ENCODE results near the gene RSAD1. TPM values are rescaled to one million over a fixed set of nuclear protein-coding genes. Genes with fewer than 3 reads are reported as not detected.

RSAD1 gene
- total RNA-seq, 1 experiment from 2014 or later = 28.7 TPM

GRCh38 chr17:50520483-50520882 is 41.8 kb downstream of the RSAD1 start:
- Mint-ChIP-seq H3K4me1 (ENCODE audit: insufficient read depth, unreplicated experiment) (peaks cover 32% of the 10 kb centered on the region), H3K4me3 (ENCODE audit: unreplicated experiment) (no peak overlapping the region), H3K27me3 (ENCODE audit: insufficient read depth, unreplicated experiment) (no peaks in the 10 kb centered on the region), H3K9me3 (ENCODE audit: unreplicated experiment) (no peaks in the 10 kb centered on the region), H3K27ac (ENCODE audit: low read depth, unreplicated experiment) (no peak overlapping the region), H3K36me3 (ENCODE audit: insufficient read depth, unreplicated experiment) (no peaks in the 10 kb centered on the region)
- DNase-seq (ENCODE audit: unreplicated experiment) = no peak
- ChIA-PET POLR2A (interaction anchor here (1.0 to 3.8 kb wide), 3 partner anchors 10 to 33 kb away, joined by 4 to 24 read pairs (median 19); no protein-coding TSS in a partner anchor), CTCF (interaction anchor here (0.7 to 1.8 kb wide), 8 partner anchors 11 to 119 kb away, joined by 3 to 8 read pairs (median 4); no protein-coding TSS in a partner anchor)
- no peak for TF ChIP-seq CTCF (IDR thresholded peaks at IDR 0.05; ENCODE audit: unreplicated experiment)
- no TSS peak for BruUV-seq (replicated peaks)
- intact Hi-C loops (cut with micrococcal nuclease) = no loop called here

GRCh38 chr17:50521514-50521913 is 42.9 kb downstream of the RSAD1 start:
- Mint-ChIP-seq H3K4me3 (ENCODE audit: unreplicated experiment) (no peak overlapping the region), H3K36me3 (ENCODE audit: insufficient read depth, unreplicated experiment) (no peaks in the 10 kb centered on the region), H3K9me3 (ENCODE audit: unreplicated experiment) (no peaks in the 10 kb centered on the region), H3K27ac (ENCODE audit: low read depth, unreplicated experiment) (no peak overlapping the region), H3K4me1 (ENCODE audit: insufficient read depth, unreplicated experiment) (peaks cover 31% of the 10 kb centered on the region), H3K27me3 (ENCODE audit: insufficient read depth, unreplicated experiment) (no peaks in the 10 kb centered on the region)
- ChIA-PET CTCF (interaction anchor here (0.6 to 1.2 kb wide), 3 partner anchors 16 to 230 kb away, joined by 3 to 4 read pairs (median 3); no protein-coding TSS in a partner anchor), POLR2A (interaction anchor here (1.0 to 3.8 kb wide), 2 partner anchors 17 to 34 kb away, joined by 3 to 24 read pairs; no protein-coding TSS in a partner anchor)
- no peak for TF ChIP-seq CTCF (IDR thresholded peaks at IDR 0.05; ENCODE audit: unreplicated experiment)
- DNase-seq (ENCODE audit: unreplicated experiment) = no peak
- no TSS peak for BruUV-seq (replicated peaks)
- intact Hi-C loops (cut with micrococcal nuclease) = no loop called here

GRCh38 chr17:50522766-50523165 is 44.1 kb downstream of the RSAD1 start:
- Mint-ChIP-seq H3K4me3 (ENCODE audit: unreplicated experiment) (no peak overlapping the region), H3K36me3 (ENCODE audit: insufficient read depth, unreplicated experiment) (no peaks in the 10 kb centered on the region), H3K27ac (ENCODE audit: low read depth, unreplicated experiment) (no peak overlapping the region), H3K9me3 (ENCODE audit: unreplicated experiment) (no peaks in the 10 kb centered on the region), H3K4me1 (ENCODE audit: insufficient read depth, unreplicated experiment) (peaks cover 21% of the 10 kb centered on the region), H3K27me3 (ENCODE audit: insufficient read depth, unreplicated experiment) (no peaks in the 10 kb centered on the region)
- ChIA-PET POLR2A (interaction anchor here (1.2 to 2.9 kb wide), 5 partner anchors 9 to 36 kb away, joined by 3 to 10 read pairs (median 4); no protein-coding TSS in a partner anchor), CTCF (interaction anchor here (0.6 to 0.7 kb wide), 2 partner anchors 24 to 370 kb away, joined by 3 read pairs; partner anchors contain the start of gene SPATA20)
- no peak for TF ChIP-seq CTCF (IDR thresholded peaks at IDR 0.05; ENCODE audit: unreplicated experiment)
- no peak for DNase-seq (ENCODE audit: unreplicated experiment)
- BruUV-seq (replicated peaks) = no TSS peak
- intact Hi-C loops (cut with micrococcal nuclease) = no loop called here

- no peak overlapping the region for H3K4me3 Mint-ChIP-seq (ENCODE audit: unreplicated experiment)
- POLR2A ChIA-PET = interaction anchor here (0.5 to 2.9 kb wide), 7 partner anchors 8 to 138 kb away, joined by 3 to 10 read pairs (median 4); no protein-coding TSS in a partner anchor
- intact Hi-C loops (cut with micrococcal nuclease) = no loop called here
- H3K27ac Mint-ChIP-seq (ENCODE audit: low read depth, unreplicated experiment) = no peak overlapping the region
- no peaks in the 10 kb centered on the region for H3K36me3 Mint-ChIP-seq (ENCODE audit: insufficient read depth, unreplicated experiment)
- CTCF ChIA-PET = interaction anchor here (0.6 to 0.7 kb wide), 3 partner anchors 21 to 371 kb away, joined by 3 to 4 read pairs (median 3); partner anchors contain the start of gene SPATA20
- no peaks in the 10 kb centered on the region for H3K27me3 Mint-ChIP-seq (ENCODE audit: insufficient read depth, unreplicated experiment)
- peak; percentile 85 for DNase-seq (ENCODE audit: unreplicated experiment)
- no TSS peak for BruUV-seq (replicated peaks)
- H3K9me3 Mint-ChIP-seq (ENCODE audit: unreplicated experiment) = no peaks in the 10 kb centered on the region
- no peak for TF ChIP-seq CTCF (IDR thresholded peaks at IDR 0.05; ENCODE audit: unreplicated experiment)
- H3K4me1 Mint-ChIP-seq (ENCODE audit: insufficient read depth, unreplicated experiment) = peaks cover 21% of the 10 kb centered on the region
These were observed 44.5 kb downstream of the RSAD1 start for GRCh38 chr17:50523208-50523607.
